Neural progenitor cell (in vitro differentiated cells): ENCODE measurements around the gene MON1A. TPM values are rescaled to one million over a fixed set of nuclear protein-coding genes. Genes with fewer than 3 reads are reported as not detected.

Experiments used
- DNase-seq: peaks from one replicate; pipeline ENCODE4 v3.0.0-alpha.2; 2016; ENCODE audit warnings: low spot score
- H2AFZ ChIP-seq: fragments of 200-600 bp; sonication (generic); replicated peaks from 2 replicates; pipeline ENCODE4 v1.6.1; 2016; ENCODE audit warnings: antibody characterized with exemption
- H3F3A ChIP-seq: fragments of 200-600 bp; sonication (generic); 2 replicates; pipeline ENCODE4 v1.6.1; 2016; ENCODE audit warnings: antibody characterized with exemption, low read depth
- H3K27ac ChIP-seq: fragments of 200-600 bp; sonication (generic); 2 replicates; pipeline ENCODE4 v1.5.1; 2016; ENCODE audit warnings: mild to moderate bottlenecking
- H3K27me3 ChIP-seq: fragments of 200-600 bp; sonication (generic); 2 replicates; pipeline ENCODE4 v1.6.1; 2016; ENCODE audit warnings: mild to moderate bottlenecking, moderate library complexity
- H3K36me3 ChIP-seq: fragments of 200-600 bp; sonication (generic); 2 replicates; pipeline ENCODE4 v1.5.1; 2016
- H3K4me1 ChIP-seq: fragments of 200-600 bp; sonication (generic); 2 replicates; pipeline ENCODE4 v1.6.1; 2016; ENCODE audit warnings: mixed run types
- H3K4me2 ChIP-seq: fragments of 200-600 bp; sonication (generic); 2 replicates; pipeline ENCODE4 v1.6.1; 2016
- H3K4me3 ChIP-seq: fragments of 200-600 bp; sonication (generic); 2 replicates; pipeline ENCODE4 v1.5.1; 2016
- H3K79me2 ChIP-seq: fragments of 200-600 bp; sonication (generic); 2 replicates; pipeline ENCODE4 v1.6.1; 2016; ENCODE audit warnings: low read depth
- H3K9ac ChIP-seq: fragments of 200-600 bp; sonication (generic); 2 replicates; pipeline ENCODE4 v1.6.1; 2016
- H3K9me3 ChIP-seq: fragments of 200-600 bp; sonication (generic); 2 replicates; pipeline ENCODE4 v1.5.1; 2016; ENCODE audit warnings: low read depth
- H4K20me1 ChIP-seq: fragments of 200-600 bp; sonication (generic); 2 replicates; pipeline ENCODE4 v1.6.1; 2016; ENCODE audit warnings: low read depth
- H3K27ac Mint-ChIP-seq: 3 replicates; pipeline ENCODE4 v1.8.0; 2021; ENCODE audit warnings: mixed read lengths
- H3K27me3 Mint-ChIP-seq: 2 replicates; pipeline ENCODE4 v1.8.0; 2022; ENCODE audit warnings: low read depth, mild to moderate bottlenecking, inconsistent platforms, moderate library complexity, mixed read lengths; ENCODE audit not compliant: insufficient read depth
- H3K36me3 Mint-ChIP-seq: 3 replicates; pipeline ENCODE4 v1.8.0; 2021; ENCODE audit warnings: mixed read lengths
- H3K4me1 Mint-ChIP-seq: 3 replicates; pipeline ENCODE4 v1.8.0; 2021; ENCODE audit warnings: mixed read lengths
- H3K4me3 Mint-ChIP-seq: 3 replicates; pipeline ENCODE4 v1.8.0; 2021; ENCODE audit warnings: mild to moderate bottlenecking, moderate library complexity, mixed read lengths
- H3K9me3 Mint-ChIP-seq: 3 replicates; pipeline ENCODE4 v1.8.0; 2020; ENCODE audit warnings: mixed read lengths
- CTCF ChIP-seq: fragments of 200-600 bp; sonication (generic); IDR thresholded peaks from 2 replicates; pipeline ENCODE4 v1.5.1; 2017; ENCODE audit warnings: antibody characterized with exemption, mild to moderate bottlenecking
- EZH2 ChIP-seq: fragments of 200-600 bp; sonication (generic); IDR thresholded peaks from 2 replicates; pipeline ENCODE4 v1.6.1; 2017; ENCODE audit warnings: antibody characterized with exemption, mild to moderate bottlenecking, moderate library complexity
- EZH2phosphoT487 ChIP-seq: fragments of 200-600 bp; sonication (generic); IDR thresholded peaks from 2 replicates; pipeline ENCODE4 v1.6.1; 2017; ENCODE audit warnings: antibody characterized with exemption
- total RNA-seq: library from RNA; depleted of rRNA; stranded (reverse); fragments of >200 nt; gene quantifications from 2 replicates; pipeline ENCODE4 v1.2.3, GENCODE V29; 2015; ENCODE audit warnings: low replicate concordance

Gene MON1A
- total RNA-seq, 1 donor from 2014 or later = 1.9 TPM

GRCh38 chr3:49877716-49878115 lies 51.9 kb downstream of the MON1A start:
- H2AFZ ChIP-seq = no peak overlapping the region
- H3K4me2 ChIP-seq = no peak overlapping the region
- Mint-ChIP-seq H3K4me1 (peaks cover 37% of the 10 kb centered on the region), H3K27me3 (peaks cover 6% of the 10 kb centered on the region), H3K9me3 (no peaks in the 10 kb centered on the region), H3K4me3 (no peak overlapping the region), H3K36me3 (no peaks in the 10 kb centered on the region), H3K27ac (peak overlapping the region; percentile 94)
- no peak overlapping the region for H3K4me3 ChIP-seq
- no peaks in the 10 kb centered on the region for H3K9me3 ChIP-seq
- H3K36me3 ChIP-seq = no peaks in the 10 kb centered on the region
- H3K27ac ChIP-seq = no peak overlapping the region
- H3K4me1 ChIP-seq = peaks cover 30% of the 10 kb centered on the region
- H3K79me2 ChIP-seq = no peaks in the 10 kb centered on the region
- H4K20me1 ChIP-seq = no peaks in the 10 kb centered on the region
- TF ChIP-seq CTCF (no peak), EZH2 (no peak), EZH2phosphoT487 (no peak)
- H3K9ac ChIP-seq = no peak overlapping the region
- no peaks in the 10 kb centered on the region for H3K27me3 ChIP-seq
- no peak for DNase-seq
- peaks cover 21% of the 10 kb centered on the region for H3F3A ChIP-seq

- DNase-seq = no peak
- no peak overlapping the region for H3K27ac ChIP-seq
- H3K4me1 ChIP-seq = peaks cover 25% of the 10 kb centered on the region
- no peaks in the 10 kb centered on the region for H3K9me3 Mint-ChIP-seq
- no peak overlapping the region for H2AFZ ChIP-seq
- H3K27ac Mint-ChIP-seq = no peak overlapping the region
- H3K9ac ChIP-seq = no peak overlapping the region
- H3K4me3 Mint-ChIP-seq = no peak overlapping the region
- no peaks in the 10 kb centered on the region for H3K9me3 ChIP-seq
- no peak for TF ChIP-seq EZH2phosphoT487
- no peak for TF ChIP-seq EZH2
- no peak for TF ChIP-seq CTCF
- no peaks in the 10 kb centered on the region for H3K36me3 ChIP-seq
- H3K79me2 ChIP-seq = no peaks in the 10 kb centered on the region
- peaks cover 37% of the 10 kb centered on the region for H3K4me1 Mint-ChIP-seq
- no peak overlapping the region for H3K4me2 ChIP-seq
- H3F3A ChIP-seq = peaks cover 12% of the 10 kb centered on the region
- no peaks in the 10 kb centered on the region for H3K36me3 Mint-ChIP-seq
- H3K27me3 ChIP-seq = peaks cover under 1% of the 10 kb centered on the region
- no peak overlapping the region for H3K4me3 ChIP-seq
- H3K27me3 Mint-ChIP-seq = peaks cover 7% of the 10 kb centered on the region
- no peaks in the 10 kb centered on the region for H4K20me1 ChIP-seq
These were observed 53.0 kb downstream of the MON1A start for GRCh38 chr3:49876567-49876966.

- Histone ChIP-seq H3K79me2 (no peaks in the 10 kb centered on the region), H3K4me3 (no peak overlapping the region), H3K4me1 (peaks cover 4% of the 10 kb centered on the region), H3K9ac (no peak overlapping the region), H4K20me1 (peaks cover 5% of the 10 kb centered on the region), H2AFZ (no peak overlapping the region), H3F3A (no peaks in the 10 kb centered on the region), H3K36me3 (no peaks in the 10 kb centered on the region), H3K4me2 (no peak overlapping the region), H3K27ac (no peak overlapping the region), H3K9me3 (no peaks in the 10 kb centered on the region), H3K27me3 (peaks cover 27% of the 10 kb centered on the region)
- Mint-ChIP-seq H3K4me1 (peaks cover 29% of the 10 kb centered on the region), H3K4me3 (no peak overlapping the region), H3K27ac (no peak overlapping the region), H3K36me3 (no peaks in the 10 kb centered on the region), H3K9me3 (no peaks in the 10 kb centered on the region), H3K27me3 (peaks cover 10% of the 10 kb centered on the region)
- no peak for DNase-seq
- TF ChIP-seq CTCF (no peak), EZH2 (no peak), EZH2phosphoT487 (no peak)
These were observed 56.0 kb downstream of the MON1A start for GRCh38 chr3:49873623-49874022.
